ENCODE data around the gene HAGH. TPM values are rescaled to one million over a fixed set of nuclear protein-coding genes. Genes with fewer than 3 reads are reported as not detected.

The HAGH gene
- total RNA-seq, 1 donor from 2014 or later, result 57.7 TPM

DNA sequence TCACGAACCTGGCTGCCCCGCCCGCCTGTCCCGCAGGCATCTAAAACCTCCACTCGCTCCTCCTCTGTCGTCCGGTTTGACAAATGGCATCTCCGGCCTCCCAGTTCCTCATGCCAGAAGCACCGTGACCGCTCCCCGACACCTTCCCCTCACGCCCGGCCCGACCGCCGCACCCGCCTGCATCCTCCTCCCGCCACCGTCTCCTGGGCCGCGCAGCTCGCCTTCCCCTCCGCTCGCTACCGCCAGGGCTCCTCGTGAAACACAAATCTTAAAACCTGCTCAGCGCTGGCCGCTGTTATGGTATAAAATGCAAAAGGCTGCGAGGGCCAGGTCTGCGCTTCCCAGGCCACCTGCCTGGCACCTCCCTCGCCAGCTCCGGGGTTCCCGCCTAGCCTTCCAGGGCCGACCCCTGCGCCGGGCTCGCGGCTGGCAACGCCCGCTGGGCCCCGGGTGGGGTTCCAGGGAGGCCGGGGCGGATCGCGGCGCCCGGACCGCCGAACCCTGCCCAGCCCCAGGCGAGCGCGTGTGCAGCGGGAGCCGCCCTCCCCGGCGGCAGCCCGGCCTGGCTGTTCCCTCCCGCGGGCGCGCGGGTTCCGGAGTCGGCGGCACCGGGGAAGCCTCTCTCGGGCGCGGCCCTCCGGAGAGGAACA lies 44.7 kb downstream of the HAGH start:
- H3K27ac Mint-ChIP-seq, result peak overlapping the region; percentile 72
- peaks cover 2% of the 10 kb centered on the region for H3K27me3 Mint-ChIP-seq
- H3K9me3 Mint-ChIP-seq, result no peaks in the 10 kb centered on the region
- H3K36me3 Mint-ChIP-seq (ENCODE audit: low read depth), result peaks cover 10% of the 10 kb centered on the region
- H3K4me3 Mint-ChIP-seq, result peak overlapping the region; percentile 93
- H3K4me1 Mint-ChIP-seq, result peaks cover 9% of the 10 kb centered on the region
- intact Hi-C loops (cut with micrococcal nuclease), result loop anchor here (1.0 to 2.0 kb wide), 3 partner anchors 9 to 373 kb away; partner anchors contain the start of genes FAHD1, HAGH, MRPS34 and TRAF7
- DNase-seq, result peak; percentile 83

DNA sequence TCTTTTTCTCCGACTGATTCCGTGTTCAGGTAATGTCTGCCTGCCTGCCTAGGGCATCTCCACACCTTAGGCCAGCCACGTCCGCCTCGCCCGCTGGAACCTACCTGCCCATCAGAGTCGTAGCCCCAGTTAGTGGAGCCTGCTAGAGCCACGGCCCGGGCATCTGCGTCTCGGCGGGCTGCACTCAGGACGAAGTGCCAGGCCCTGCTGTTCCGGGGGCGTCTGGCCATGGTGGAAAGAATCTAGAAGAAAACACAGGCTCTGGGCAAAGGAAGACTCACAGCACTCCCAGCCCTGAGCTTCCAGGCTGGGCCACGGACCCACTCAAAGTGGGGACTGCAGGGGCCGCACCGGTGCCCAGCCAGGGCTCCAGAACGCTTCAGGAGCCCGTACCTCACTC lies 45.4 kb downstream of the HAGH start:
- Mint-ChIP-seq H3K27me3 (peaks cover 2% of the 10 kb centered on the region), H3K27ac (peak overlapping the region; percentile 72), H3K4me3 (peak overlapping the region; percentile 85), H3K36me3 (ENCODE audit: low read depth) (peaks cover 10% of the 10 kb centered on the region), H3K4me1 (peaks cover 9% of the 10 kb centered on the region), H3K9me3 (no peaks in the 10 kb centered on the region)
- intact Hi-C loops (cut with micrococcal nuclease), result no loop called here
- DNase-seq, result no peak

DNA sequence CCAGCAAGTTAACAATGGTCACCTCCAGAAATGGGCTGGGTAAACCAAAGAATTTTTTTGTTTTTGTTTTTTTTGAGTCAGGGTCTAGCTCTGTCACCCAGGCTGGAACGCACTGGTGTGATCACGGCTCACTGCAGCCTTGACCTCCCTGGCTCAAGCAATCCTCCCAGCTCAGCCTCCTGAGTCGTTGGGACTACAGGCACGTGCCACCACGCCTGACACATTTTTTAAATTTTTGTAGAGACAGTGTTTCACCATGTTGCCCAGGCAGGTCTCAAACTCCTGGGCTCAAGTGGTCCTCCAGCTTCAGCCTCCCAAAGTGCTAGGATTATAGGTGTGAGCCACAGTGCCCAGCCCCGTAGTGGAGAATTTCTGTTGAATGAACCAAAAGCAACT lies 46.0 kb downstream of the HAGH start:
- Mint-ChIP-seq H3K36me3 (ENCODE audit: low read depth) (peaks cover 10% of the 10 kb centered on the region), H3K27ac (no peak overlapping the region), H3K4me1 (peaks cover 9% of the 10 kb centered on the region), H3K4me3 (peak overlapping the region; percentile 34), H3K9me3 (no peaks in the 10 kb centered on the region), H3K27me3 (peaks cover 2% of the 10 kb centered on the region)
- no peak for DNase-seq
- intact Hi-C loops (cut with micrococcal nuclease), result no loop called here

DNA sequence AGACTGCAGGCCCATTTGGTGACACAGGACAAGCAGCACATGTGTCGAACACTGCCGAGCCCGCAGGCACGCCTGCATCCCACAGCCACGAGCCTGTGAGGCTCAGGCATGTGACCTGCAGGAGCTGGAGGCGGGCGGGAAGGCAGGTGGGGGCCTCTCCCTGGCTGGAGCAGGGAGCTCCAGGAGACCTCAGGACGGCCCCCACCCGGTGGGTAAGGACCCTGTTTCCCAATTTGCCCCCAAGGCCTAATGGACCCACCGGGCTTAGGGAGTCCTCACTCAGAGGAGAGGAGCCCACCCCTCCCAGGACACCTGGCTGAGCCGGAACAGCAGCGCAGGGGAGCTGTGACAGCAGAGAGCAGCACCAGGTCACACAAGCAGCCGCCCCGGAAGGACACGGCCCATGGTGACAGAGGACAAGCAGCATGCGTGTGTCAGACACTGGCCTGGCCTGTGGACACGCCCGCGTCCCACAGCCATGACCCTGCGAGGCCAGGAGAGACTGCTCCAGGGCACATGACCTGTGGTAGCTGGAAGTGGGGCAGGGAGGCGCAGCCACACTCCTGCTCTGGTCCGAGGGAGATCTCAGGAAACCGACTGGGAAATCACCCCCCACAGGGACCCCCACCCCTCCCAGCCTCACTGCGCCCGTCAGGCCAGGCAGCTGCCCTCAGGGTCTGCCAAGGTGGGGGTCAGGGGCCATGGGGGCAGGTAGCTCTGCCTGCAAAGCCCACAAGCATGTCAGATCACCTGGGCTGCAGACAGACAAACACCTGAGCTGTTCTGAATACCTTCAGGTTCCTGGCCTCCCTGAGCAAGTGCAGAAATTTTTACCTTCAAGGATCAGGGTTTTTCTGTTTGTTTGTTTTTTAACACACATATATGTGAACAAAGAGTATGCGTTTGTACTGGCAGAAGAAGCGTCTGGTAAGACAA lies 46.6 kb downstream of the HAGH start:
- H3K4me3 Mint-ChIP-seq, result peak overlapping the region; percentile 34
- DNase-seq, result no peak
- peaks cover 2% of the 10 kb centered on the region for H3K27me3 Mint-ChIP-seq
- peaks cover 9% of the 10 kb centered on the region for H3K36me3 Mint-ChIP-seq (ENCODE audit: low read depth)
- peaks cover 9% of the 10 kb centered on the region for H3K4me1 Mint-ChIP-seq
- H3K9me3 Mint-ChIP-seq, result no peaks in the 10 kb centered on the region
- H3K27ac Mint-ChIP-seq, result no peak overlapping the region
- intact Hi-C loops (cut with micrococcal nuclease), result no loop called here

DNA sequence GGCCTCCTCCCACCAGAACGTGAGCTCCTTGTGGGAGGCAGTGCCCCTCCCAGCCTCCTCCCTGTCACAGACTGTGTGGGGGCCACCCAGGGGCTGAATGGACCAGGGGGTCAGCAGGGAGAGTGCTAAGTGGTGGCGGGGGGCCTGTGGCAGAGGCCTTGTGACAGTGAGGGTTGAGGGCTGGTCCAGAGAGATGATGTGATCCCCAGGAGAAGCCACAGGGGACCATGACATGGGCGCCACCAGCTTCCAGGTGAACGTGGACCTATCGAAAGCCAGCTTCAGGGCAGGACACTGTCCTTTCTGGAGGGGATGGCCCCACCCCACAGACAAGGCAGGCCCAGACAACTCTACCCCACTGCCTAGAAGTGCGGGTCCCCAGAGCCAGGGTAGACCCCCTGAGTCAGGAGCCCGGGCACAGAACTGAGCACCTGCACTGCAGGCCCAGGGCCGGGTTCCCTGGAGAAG lies 47.4 kb downstream of the HAGH start:
- Mint-ChIP-seq H3K4me3 (no peak overlapping the region), H3K9me3 (no peaks in the 10 kb centered on the region), H3K36me3 (ENCODE audit: low read depth) (peaks cover 8% of the 10 kb centered on the region), H3K4me1 (peaks cover 9% of the 10 kb centered on the region), H3K27ac (no peak overlapping the region), H3K27me3 (peaks cover 2% of the 10 kb centered on the region)
- no peak for DNase-seq
- intact Hi-C loops (cut with micrococcal nuclease), result no loop called here

DNA sequence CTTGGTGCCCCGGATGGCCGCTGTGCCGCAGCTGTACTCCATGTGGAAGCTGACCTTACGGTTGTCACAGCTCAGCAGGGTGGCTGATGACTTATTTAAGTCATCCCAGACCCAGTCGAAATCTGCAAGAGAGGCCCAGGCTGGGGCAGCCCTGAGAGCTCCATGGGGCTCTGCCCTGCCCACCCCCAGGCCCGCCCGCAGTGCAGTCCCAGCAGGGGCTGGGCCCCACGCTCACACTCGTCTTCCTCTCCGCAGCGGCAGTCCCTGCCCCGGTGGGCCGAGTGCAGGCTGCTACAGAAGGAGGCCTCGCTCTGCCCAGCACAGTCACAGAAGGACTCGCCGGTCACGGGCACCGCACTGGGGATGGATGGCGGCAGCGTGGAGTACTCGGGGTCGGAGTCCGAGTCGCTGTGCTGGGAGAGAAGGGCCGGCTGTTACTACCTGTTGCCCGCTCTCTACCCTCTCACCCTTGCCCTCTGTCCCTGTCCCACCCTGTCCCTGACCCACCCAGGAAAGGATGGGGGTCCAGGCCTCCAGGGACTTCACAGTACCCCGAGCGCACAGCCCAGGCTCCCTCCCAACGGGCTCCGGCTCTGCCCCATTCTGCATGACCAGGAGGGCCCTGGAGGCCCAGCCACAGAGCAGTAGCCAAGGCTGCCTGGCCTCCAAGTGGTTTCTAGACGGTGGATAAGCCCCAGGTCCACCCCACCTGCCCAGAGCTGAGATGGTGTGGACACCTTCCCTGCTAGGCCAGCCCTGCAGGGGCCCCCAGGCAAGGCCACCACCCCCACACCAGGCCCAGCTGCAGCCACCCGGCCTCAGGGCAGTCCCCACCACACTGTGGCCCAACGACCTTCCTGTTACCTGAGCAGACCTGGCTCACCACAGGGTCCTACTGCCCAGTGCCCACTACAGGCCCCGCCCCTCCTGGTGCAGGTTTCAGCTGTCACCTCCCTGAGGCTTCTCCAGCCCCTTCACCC lies 48.1 kb downstream of the HAGH start:
- Mint-ChIP-seq H3K27ac (no peak overlapping the region), H3K27me3 (peaks cover 2% of the 10 kb centered on the region), H3K36me3 (ENCODE audit: low read depth) (peaks cover 6% of the 10 kb centered on the region), H3K4me3 (no peak overlapping the region), H3K9me3 (no peaks in the 10 kb centered on the region), H3K4me1 (peaks cover 10% of the 10 kb centered on the region)
- intact Hi-C loops (cut with micrococcal nuclease), result no loop called here
- DNase-seq, result no peak

DNA sequence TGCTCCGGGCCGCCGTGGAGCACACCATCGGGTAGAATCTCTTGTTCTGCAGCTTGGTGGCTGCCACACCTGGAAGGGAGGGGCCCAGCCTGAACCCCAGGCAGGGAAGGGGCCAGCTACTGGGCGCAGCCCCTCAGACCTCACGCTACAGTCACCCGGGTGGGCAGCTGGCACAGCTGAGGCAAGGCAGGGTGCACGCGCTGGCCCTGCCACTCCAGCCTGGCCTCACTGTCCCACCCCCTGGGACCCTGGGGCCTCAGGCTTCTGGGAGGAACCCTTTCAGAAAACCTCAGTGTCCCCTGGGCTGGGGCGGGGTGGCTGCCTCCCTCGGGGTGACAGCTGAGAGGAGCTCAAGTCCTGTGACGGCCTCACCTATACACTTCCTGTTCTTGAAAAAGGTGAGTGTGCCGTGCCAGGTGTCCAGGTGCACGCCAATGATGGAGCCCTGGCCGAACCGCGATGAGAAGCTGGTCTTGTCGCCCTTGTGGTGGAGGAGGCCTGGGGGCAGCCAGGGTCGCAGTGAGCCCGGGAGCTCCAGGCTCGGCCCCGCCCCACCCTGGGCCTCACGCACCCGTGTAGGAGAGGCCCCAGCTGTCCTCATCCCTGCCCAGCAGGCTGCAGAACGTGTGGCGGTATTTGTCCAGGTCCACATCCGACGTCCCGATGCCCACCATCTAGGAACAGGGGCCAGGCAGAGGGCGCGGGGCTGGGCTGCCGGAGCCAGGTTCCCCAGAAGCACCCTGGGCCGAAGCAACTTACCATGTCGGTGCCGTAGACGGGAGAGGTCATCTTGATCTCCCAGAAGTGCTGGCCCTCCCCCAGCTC lies 49.0 kb downstream of the HAGH start:
- H3K27me3 Mint-ChIP-seq, result peaks cover under 1% of the 10 kb centered on the region
- peaks cover 6% of the 10 kb centered on the region for H3K36me3 Mint-ChIP-seq (ENCODE audit: low read depth)
- no peak overlapping the region for H3K4me3 Mint-ChIP-seq
- intact Hi-C loops (cut with micrococcal nuclease), result no loop called here
- H3K9me3 Mint-ChIP-seq, result no peaks in the 10 kb centered on the region
- no peak overlapping the region for H3K27ac Mint-ChIP-seq
- no peak for DNase-seq
- H3K4me1 Mint-ChIP-seq, result peaks cover 10% of the 10 kb centered on the region

DNA sequence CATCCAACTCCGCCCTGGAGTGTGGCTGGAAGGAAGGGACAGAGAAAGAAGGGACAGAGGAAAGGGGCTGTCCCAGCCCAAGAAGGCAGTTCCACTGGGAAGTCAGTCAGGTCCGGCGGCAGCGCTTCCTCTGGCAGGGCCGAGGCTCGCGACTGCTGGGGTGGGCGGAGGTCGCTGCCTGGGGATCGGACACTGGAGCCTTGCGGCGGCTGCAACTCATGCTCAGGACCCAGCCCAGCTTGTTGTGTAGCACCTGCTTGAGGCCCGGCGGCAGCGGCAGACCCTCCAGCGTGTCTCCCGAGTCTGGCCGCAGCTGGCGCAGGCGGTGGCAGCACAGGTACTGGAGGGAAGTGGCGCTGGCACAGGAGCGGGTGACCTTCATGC lies 49.6 kb downstream of the HAGH start:
- intact Hi-C loops (cut with micrococcal nuclease), result no loop called here
- no peak overlapping the region for H3K27ac Mint-ChIP-seq
- H3K4me3 Mint-ChIP-seq, result no peak overlapping the region
- no peak for DNase-seq
- H3K4me1 Mint-ChIP-seq, result peaks cover 13% of the 10 kb centered on the region
- no peaks in the 10 kb centered on the region for H3K9me3 Mint-ChIP-seq
- peaks cover 11% of the 10 kb centered on the region for H3K36me3 Mint-ChIP-seq (ENCODE audit: low read depth)
- H3K27me3 Mint-ChIP-seq, result no peaks in the 10 kb centered on the region

DNA sequence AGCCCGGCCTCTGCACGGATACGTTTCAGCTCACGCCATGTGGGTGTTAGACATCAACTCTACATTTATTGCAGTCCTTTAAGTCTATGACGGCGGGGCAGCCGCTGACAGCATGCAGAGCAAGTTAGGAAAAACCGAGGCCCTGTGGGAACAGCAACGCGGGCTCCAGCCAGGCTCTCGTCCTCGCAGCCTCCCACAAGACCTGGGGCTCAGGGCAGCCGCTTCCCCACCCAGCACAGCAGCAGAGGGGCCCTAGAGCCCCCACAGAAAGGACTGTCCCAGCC lies 50.0 kb downstream of the HAGH start:
- H3K36me3 Mint-ChIP-seq (ENCODE audit: low read depth), result peaks cover 12% of the 10 kb centered on the region
- DNase-seq, result no peak
- H3K4me1 Mint-ChIP-seq, result peaks cover 12% of the 10 kb centered on the region
- no peaks in the 10 kb centered on the region for H3K9me3 Mint-ChIP-seq
- no peaks in the 10 kb centered on the region for H3K27me3 Mint-ChIP-seq
- H3K27ac Mint-ChIP-seq, result no peak overlapping the region
- no peak overlapping the region for H3K4me3 Mint-ChIP-seq
- intact Hi-C loops (cut with micrococcal nuclease), result no loop called here

DNA sequence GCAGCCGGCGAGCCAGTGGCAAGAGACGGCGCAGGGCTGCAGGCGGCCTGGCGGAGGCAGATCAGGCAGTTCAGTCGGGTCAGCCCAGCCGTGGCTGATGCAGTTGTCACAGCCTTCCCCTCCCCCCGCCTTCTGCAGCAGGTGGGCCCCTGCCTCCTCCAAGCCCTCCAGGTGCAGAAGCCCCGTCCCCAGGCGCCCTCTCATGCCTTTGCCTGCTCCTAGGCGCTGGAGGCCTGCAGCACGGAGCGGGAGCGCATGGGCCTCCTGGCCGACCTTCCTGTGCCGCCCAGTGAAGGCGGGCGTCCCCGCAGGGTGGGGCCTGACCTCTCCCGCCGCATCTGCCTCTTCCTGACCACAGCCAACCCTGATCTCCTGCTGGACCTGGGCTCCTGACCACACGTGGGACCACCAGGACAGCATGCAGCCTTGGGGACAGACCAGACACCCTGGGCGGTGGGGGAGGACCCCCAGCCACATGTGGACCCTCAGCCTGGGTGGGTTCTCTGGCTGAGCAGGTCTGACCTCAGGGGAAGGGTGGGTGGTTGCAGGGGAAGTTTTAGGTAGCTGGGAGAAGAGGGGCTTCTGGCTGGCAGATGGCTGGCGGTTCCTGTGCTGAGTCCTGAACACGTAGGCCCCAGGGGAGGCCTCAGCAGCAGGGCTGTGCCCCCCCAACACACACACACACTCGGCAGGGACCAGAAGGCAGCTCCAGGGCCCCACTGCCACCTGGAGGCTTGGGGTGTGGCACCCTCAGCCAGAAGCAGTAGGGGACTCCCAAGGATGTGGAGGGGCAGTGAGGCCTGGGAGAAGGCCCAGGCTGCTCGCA lies 50.6 kb downstream of the HAGH start:
- Mint-ChIP-seq H3K36me3 (ENCODE audit: low read depth) (peaks cover 13% of the 10 kb centered on the region), H3K27me3 (no peaks in the 10 kb centered on the region), H3K9me3 (no peaks in the 10 kb centered on the region), H3K4me1 (peaks cover 9% of the 10 kb centered on the region), H3K27ac (no peak overlapping the region), H3K4me3 (no peak overlapping the region)
- intact Hi-C loops (cut with micrococcal nuclease), result no loop called here
- DNase-seq, result no peak

DNA sequence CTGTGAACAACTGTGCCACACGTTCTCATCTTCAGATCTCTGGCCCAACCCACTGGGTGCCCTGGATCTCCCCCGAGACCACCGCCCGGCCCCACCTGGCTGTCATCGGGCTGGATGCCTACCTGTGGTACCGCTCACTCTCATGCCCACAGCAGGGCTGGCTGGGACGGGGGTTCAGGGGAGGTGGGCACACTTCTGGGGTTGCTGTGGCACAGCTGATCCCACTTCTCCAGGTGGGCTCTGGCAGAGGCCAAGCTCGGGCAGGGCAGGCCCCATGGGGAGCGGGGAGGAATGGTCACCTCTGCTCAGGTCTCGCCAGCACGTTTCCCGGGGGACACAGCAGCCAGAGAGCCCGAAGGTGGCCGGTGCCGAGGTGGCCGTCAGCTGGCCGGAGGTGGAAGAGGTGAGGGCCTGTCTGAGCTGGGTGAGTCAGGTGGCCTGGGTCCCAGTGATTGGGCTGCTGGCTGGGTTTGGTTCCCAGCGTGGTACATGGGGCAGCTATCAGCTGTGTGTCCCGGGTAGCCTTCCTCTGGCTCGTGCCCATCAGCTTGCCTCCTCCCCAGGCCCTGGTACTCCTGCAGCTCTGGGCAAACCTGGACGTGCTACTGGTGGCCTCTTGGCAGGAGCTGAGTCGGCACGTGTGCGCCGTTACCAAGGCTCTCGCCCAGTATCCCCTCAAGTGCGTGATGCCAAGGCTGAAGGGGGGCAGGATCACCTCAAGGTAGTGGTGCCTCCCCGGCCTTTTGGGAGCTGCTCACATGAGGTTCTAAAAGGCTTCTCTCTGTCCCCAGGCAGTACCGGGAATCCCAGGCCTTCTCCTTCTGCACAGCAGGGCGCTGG lies 51.4 kb downstream of the HAGH start:
- peaks cover 16% of the 10 kb centered on the region for H3K36me3 Mint-ChIP-seq (ENCODE audit: low read depth)
- intact Hi-C loops (cut with micrococcal nuclease), result no loop called here
- H3K4me3 Mint-ChIP-seq, result peak overlapping the region; percentile 45
- no peaks in the 10 kb centered on the region for H3K27me3 Mint-ChIP-seq
- H3K27ac Mint-ChIP-seq, result no peak overlapping the region
- H3K4me1 Mint-ChIP-seq, result peaks cover 7% of the 10 kb centered on the region
- no peaks in the 10 kb centered on the region for H3K9me3 Mint-ChIP-seq
- DNase-seq, result no peak

DNA sequence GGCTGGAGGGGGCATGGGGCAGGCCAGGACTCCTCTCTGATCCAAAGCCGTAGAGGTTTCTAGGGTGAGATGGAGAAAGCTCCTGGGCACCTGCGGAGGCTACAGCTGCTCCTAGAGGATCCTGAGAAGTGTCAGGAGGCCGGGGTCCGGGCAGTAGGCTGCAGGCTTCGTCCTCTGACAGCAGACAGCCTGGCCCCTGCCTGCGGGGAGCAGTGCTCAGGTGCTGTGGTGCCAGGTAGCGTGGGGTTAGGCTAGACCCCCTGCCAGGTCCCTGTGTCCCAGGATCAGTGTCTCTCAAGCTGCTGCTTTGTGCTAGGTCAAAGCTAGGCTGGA lies 52.2 kb downstream of the HAGH start:
- H3K9me3 Mint-ChIP-seq, result no peaks in the 10 kb centered on the region
- no peak overlapping the region for H3K27ac Mint-ChIP-seq
- DNase-seq, result no peak
- peaks cover 17% of the 10 kb centered on the region for H3K36me3 Mint-ChIP-seq (ENCODE audit: low read depth)
- H3K27me3 Mint-ChIP-seq, result no peaks in the 10 kb centered on the region
- peak overlapping the region; percentile 93 for H3K4me3 Mint-ChIP-seq
- intact Hi-C loops (cut with micrococcal nuclease), result loop anchor here (5.0 kb wide), 2 partner anchors 67 to 168 kb away; partner anchors contain the start of genes MAPK8IP3 and MSRB1
- H3K4me1 Mint-ChIP-seq, result peaks cover 10% of the 10 kb centered on the region

All from activated CD4-positive, alpha-beta T cell treated with anti-CD3 and anti-CD28 coated beads, Interleukin-2, amount 10 ng/mL, durations not matched to agents 24 days and 14 days (primary cell).